ENCODE measurements around the gene ADCK1. TPM values are rescaled to one million over a fixed set of nuclear protein-coding genes. Genes with fewer than 3 reads are reported as not detected.

Gene ADCK1
- total and polyA plus RNA-seq, 2 of the 13 experiments (the other 11 are each of a cell fraction or from before 2014, with no cell fraction given), result 3.9 to 6.3 TPM

- TF ChIP-seq ZBTB10 (CRISPR knock-in tag; IDR thresholded peaks at IDR 0.05; ENCODE audit: borderline replicate concordance), result no peak
- TF ChIP-seq SMYD3 (CRISPR knock-in tag; IDR thresholded peaks at IDR 0.05), result no peak
- TF ChIP-seq HNRNPLL (IDR thresholded peaks at IDR 0.05; ENCODE audit: low read depth, low read length, poor library complexity, severe bottlenecking), result peak; percentile 72
- 0 out of 2 replicates have a peak, but pooled peaks have one; percentile 16 for TF ChIP-seq FOXO1 (CRISPR knock-in tag; IDR thresholded peaks at IDR 0.05)
- no peak for TF ChIP-seq ZNF451 (CRISPR knock-in tag; IDR thresholded peaks at IDR 0.05)
- TF ChIP-seq ZFP62 (CRISPR knock-in tag; IDR thresholded peaks at IDR 0.05), result no peak
- no peak for TF ChIP-seq HNF1A (IDR thresholded peaks at IDR 0.05; ENCODE audit: low read depth)
- 0 out of 2 replicates have a peak, but pooled peaks have one; percentile 15 for TF ChIP-seq HNF1A (CRISPR knock-in tag; IDR thresholded peaks at IDR 0.05; ENCODE audit: borderline replicate concordance)
- peak; percentile 56; the same call in 1 of the 2 replicates for TF ChIP-seq POGZ (CRISPR knock-in tag; IDR thresholded peaks at IDR 0.05)
- TF ChIP-seq ZNF83 (CRISPR knock-in tag; IDR thresholded peaks at IDR 0.05; ENCODE audit: borderline replicate concordance), result peak; percentile 45; the same call in 1 of the 2 replicates
- TF ChIP-seq FLYWCH1 (CRISPR knock-in tag; IDR thresholded peaks at IDR 0.05), result no peak
- no peak for TF ChIP-seq ZNF180 (CRISPR knock-in tag; IDR thresholded peaks at IDR 0.05; ENCODE audit: borderline replicate concordance, low read depth)
- no peak for TF ChIP-seq FOXA3 (CRISPR knock-in tag; IDR thresholded peaks at IDR 0.05)
- peak in 1 of 2 experiments; percentile 83; a peak in 2 of 4 replicates for TF ChIP-seq HMGXB4 (CRISPR knock-in tag; IDR thresholded peaks at IDR 0.05; ENCODE audit: borderline replicate concordance in 1 of 2, low read depth in 1 of 2)
- TF ChIP-seq ZC3H13 (CRISPR knock-in tag; IDR thresholded peaks at IDR 0.05), result no peak
- TF ChIP-seq CBX1 (IDR thresholded peaks at IDR 0.05; ENCODE audit: low read depth), result no peak
- no peak for TF ChIP-seq ZNF160 (CRISPR knock-in tag; IDR thresholded peaks at IDR 0.05)
- no peak for TF ChIP-seq CBFB (CRISPR knock-in tag; IDR thresholded peaks at IDR 0.05)
- no peak; the same call in 1 of the 2 replicates for TF ChIP-seq STAG1 (CRISPR knock-in tag; IDR thresholded peaks at IDR 0.05)
- no peak for TF ChIP-seq ZNF382 (CRISPR knock-in tag; IDR thresholded peaks at IDR 0.05; ENCODE audit: borderline replicate concordance)
Measured at GRCh38 chr14:77760381-77761204, 39.3 kb upstream of the ADCK1 start, which contains the start of gene SNW1 (continued).

Data from HepG2 (cell line).